Suprapubic skin (tissue), 4 donors: ENCODE measurements around the gene UBE2L5.

Source experiments
- CTCF ChIP-seq, 2 donors: fragments of 200-600 bp in 1 of 2; fragments of 450-650 bp in 1 of 2; sonication (generic) in 1 of 2; IDR thresholded peaks; one replicate each; pipeline ENCODE4 v1.5.1; 2016 to 2019; ENCODE audit warnings: antibody characterized with exemption in 2 of 2, mild to moderate bottlenecking in 1 of 2, moderate library complexity in 1 of 2
- EP300 ChIP-seq: sonication (generic); formaldehyde crosslinking; IDR thresholded peaks from one replicate; pipeline ENCODE4 v1.6.1; 2017; ENCODE audit warnings: antibody characterized with exemption
- POLR2A ChIP-seq, 2 donors: fragments of 450-650 bp; IDR thresholded peaks; one replicate each; pipeline ENCODE4 v1.6.1; 2017; ENCODE audit warnings: antibody characterized with exemption in 2 of 2, mild to moderate bottlenecking in 2 of 2, moderate library complexity in 2 of 2
- POLR2AphosphoS5 ChIP-seq, 3 donors: sonication (generic); formaldehyde crosslinking; IDR thresholded peaks; one replicate each; pipeline ENCODE4 v1.6.1; 2017; ENCODE audit warnings: antibody characterized with exemption in 3 of 3

GRCh38 chr13:30382836-30383525 lies 39.3 kb upstream of the UBE2L5 start:
- TF ChIP-seq CTCF (IDR thresholded peaks at IDR 0.05): no peak
- TF ChIP-seq EP300: no peak
- no peak for TF ChIP-seq POLR2AphosphoS5 (IDR thresholded peaks at IDR 0.05)
- no peak for TF ChIP-seq POLR2A (IDR thresholded peaks at IDR 0.05)
